ENCODE measurements around the gene RP2.

RP2 gene

GRCh38 chrX:46865281-46865680, 28.4 kb downstream of the RP2 start:
- H3K4me3 ChIP-seq (ENCODE audit: low read depth, low read length), result no peak overlapping the region
- TF ChIP-seq CTCF (IDR thresholded peaks at IDR 0.05; ENCODE audit: low read depth, low read length), result no peak

- no peak for TF ChIP-seq CTCF (IDR thresholded peaks at IDR 0.05; ENCODE audit: low read depth, low read length)
- no peak overlapping the region for H3K4me3 ChIP-seq (ENCODE audit: low read depth, low read length)
These were observed 29.9 kb downstream of the RP2 start for GRCh38 chrX:46866726-46867125.

- TF ChIP-seq CTCF (IDR thresholded peaks at IDR 0.05; ENCODE audit: low read depth, low read length), result no peak
- no peak overlapping the region for H3K4me3 ChIP-seq (ENCODE audit: low read depth, low read length)
These were observed 36.9 kb downstream of the RP2 start for GRCh38 chrX:46873746-46874145.

- TF ChIP-seq CTCF (IDR thresholded peaks at IDR 0.05; ENCODE audit: low read depth, low read length), result no peak
- no peak overlapping the region for H3K4me3 ChIP-seq (ENCODE audit: low read depth, low read length)
These were observed 40.1 kb downstream of the RP2 start for GRCh38 chrX:46876901-46877300.

GRCh38 chrX:46882266-46882665, 45.4 kb downstream of the RP2 start:
- H3K4me3 ChIP-seq (ENCODE audit: low read depth, low read length), result no peak overlapping the region
- no peak for TF ChIP-seq CTCF (IDR thresholded peaks at IDR 0.05; ENCODE audit: low read depth, low read length)

GRCh38 chrX:46884799-46885198, 48.0 kb downstream of the RP2 start:
- no peak overlapping the region for H3K4me3 ChIP-seq (ENCODE audit: low read depth, low read length)
- no peak for TF ChIP-seq CTCF (IDR thresholded peaks at IDR 0.05; ENCODE audit: low read depth, low read length)

GRCh38 chrX:46898207-46898606, 61.4 kb downstream of the RP2 start:
- TF ChIP-seq CTCF (IDR thresholded peaks at IDR 0.05; ENCODE audit: low read depth, low read length), result no peak
- H3K4me3 ChIP-seq (ENCODE audit: low read depth, low read length), result no peak overlapping the region

Data from WI38 (cell line).